ENCODE results near the gene AKAIN1.

AKAIN1 gene

DNA sequence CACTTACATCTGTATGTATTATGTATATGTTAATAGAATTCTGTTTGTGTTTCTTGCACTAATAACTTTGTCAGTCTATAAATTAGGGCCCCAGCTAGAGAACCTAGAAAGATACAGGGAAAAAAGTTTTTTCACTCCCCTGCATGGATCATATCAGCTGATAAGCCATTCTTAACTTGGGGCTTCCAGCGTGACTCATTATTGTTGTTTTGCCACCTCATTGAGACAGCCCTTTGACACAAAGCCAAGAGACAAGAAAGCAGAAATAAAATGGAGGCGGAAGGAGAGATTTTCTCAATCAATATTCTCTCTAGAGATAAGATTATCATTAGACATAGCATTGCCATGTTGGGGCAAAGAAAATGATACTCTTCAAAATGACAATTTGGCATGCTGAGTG lies 93.4 kb downstream of the AKAIN1 start:
- Histone ChIP-seq H2AFZ (ENCODE audit: low read depth, low read length) (no peak overlapping the region), H3K9me3 (ENCODE audit: insufficient read depth, low read length) (no peaks in the 10 kb centered on the region), H3K36me3 (replicated peaks; ENCODE audit: low read depth, low read length) (no peaks in the 10 kb centered on the region), H3K4me2 (ENCODE audit: low read length) (no peak overlapping the region), H3K4me1 (ENCODE audit: low read length) (no peaks in the 10 kb centered on the region), H3K27me3 (ENCODE audit: low read depth, low read length) (no peaks in the 10 kb centered on the region), H3K27ac (ENCODE audit: low read length) (no peak overlapping the region), H3K4me3 (ENCODE audit: low read length) (no peak overlapping the region), H3K9ac (ENCODE audit: low read length) (no peak overlapping the region), H4K20me1 (ENCODE audit: insufficient read depth, low read length) (no peaks in the 10 kb centered on the region), H3K79me2 (ENCODE audit: low read length) (no peaks in the 10 kb centered on the region)
- TF ChIP-seq CTCF (IDR thresholded peaks at IDR 0.05; ENCODE audit: low read depth, low read length) = no peak
- TF ChIP-seq EZH2phosphoT487 (IDR thresholded peaks at IDR 0.05; ENCODE audit: low read depth) = no peak

DNA sequence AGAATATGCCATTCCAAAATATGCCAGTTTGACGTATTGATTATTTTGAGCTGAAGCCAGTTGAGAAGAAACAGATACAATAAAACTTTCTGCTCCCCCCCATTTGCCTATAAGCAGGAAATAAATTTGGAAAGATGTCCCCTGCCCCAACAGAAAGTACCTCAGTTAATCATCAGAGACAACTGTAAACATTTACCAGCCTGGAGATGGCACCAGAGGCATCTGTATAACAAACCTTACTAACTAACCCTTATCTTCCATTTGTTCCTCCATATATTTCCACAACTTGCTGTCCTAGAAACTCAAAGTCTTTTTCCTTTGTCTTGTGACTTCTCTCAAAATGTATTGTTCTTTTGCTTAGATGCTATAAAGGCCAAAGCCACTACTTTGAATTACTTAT lies 93.8 kb downstream of the AKAIN1 start:
- H3K27ac ChIP-seq (ENCODE audit: low read length) = no peak overlapping the region

GRCh38 chr18:5097116-5097703 lies 99.8 kb downstream of the AKAIN1 start:
- no peaks in the 10 kb centered on the region for H3K36me3 ChIP-seq (replicated peaks; ENCODE audit: low read depth, low read length)

More for the DNA sequence above, 93.8 kb downstream of the AKAIN1 start:
- Histone ChIP-seq H3K4me1 (ENCODE audit: low read length) (no peaks in the 10 kb centered on the region), H2AFZ (ENCODE audit: low read depth, low read length) (no peak overlapping the region), H3K9ac (ENCODE audit: low read length) (no peak overlapping the region), H4K20me1 (ENCODE audit: insufficient read depth, low read length) (no peaks in the 10 kb centered on the region), H3K4me2 (ENCODE audit: low read length) (no peak overlapping the region), H3K4me3 (ENCODE audit: low read length) (no peak overlapping the region), H3K79me2 (ENCODE audit: low read length) (no peaks in the 10 kb centered on the region), H3K27me3 (ENCODE audit: low read depth, low read length) (no peaks in the 10 kb centered on the region), H3K36me3 (replicated peaks; ENCODE audit: low read depth, low read length) (no peaks in the 10 kb centered on the region), H3K9me3 (ENCODE audit: insufficient read depth, low read length) (no peaks in the 10 kb centered on the region)
- TF ChIP-seq CTCF (IDR thresholded peaks at IDR 0.05; ENCODE audit: low read depth, low read length) (no peak), EZH2phosphoT487 (IDR thresholded peaks at IDR 0.05; ENCODE audit: low read depth) (no peak)

DNA sequence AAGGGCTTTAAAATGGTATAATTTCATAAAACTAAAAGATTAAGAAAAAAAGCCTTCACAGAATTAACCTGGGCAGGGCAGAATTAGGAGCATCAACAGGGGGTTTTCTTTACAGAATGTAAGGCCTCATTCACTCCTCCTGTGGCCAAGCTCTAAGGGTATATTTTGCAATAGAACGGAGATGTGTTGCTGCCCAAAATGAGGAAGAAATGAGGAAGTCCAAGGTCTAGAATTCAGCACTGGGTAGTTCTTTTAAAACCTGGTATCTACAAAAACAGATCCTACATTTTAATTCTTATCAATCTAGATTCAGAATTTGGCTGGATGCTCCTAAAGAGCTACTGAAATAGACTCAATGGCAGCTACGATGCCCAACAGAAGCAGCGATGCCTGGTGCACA lies 101.8 kb downstream of the AKAIN1 start:
- H3K9ac ChIP-seq (ENCODE audit: low read length) = no peak overlapping the region
- H3K4me2 ChIP-seq (ENCODE audit: low read length) = no peak overlapping the region
- no peaks in the 10 kb centered on the region for H3K36me3 ChIP-seq (replicated peaks; ENCODE audit: low read depth, low read length)
- no peaks in the 10 kb centered on the region for H4K20me1 ChIP-seq (ENCODE audit: insufficient read depth, low read length)
- no peaks in the 10 kb centered on the region for H3K79me2 ChIP-seq (ENCODE audit: low read length)
- no peaks in the 10 kb centered on the region for H3K4me1 ChIP-seq (ENCODE audit: low read length)
- no peak overlapping the region for H2AFZ ChIP-seq (ENCODE audit: low read depth, low read length)
- no peaks in the 10 kb centered on the region for H3K27me3 ChIP-seq (ENCODE audit: low read depth, low read length)
- no peak overlapping the region for H3K27ac ChIP-seq (ENCODE audit: low read length)
- TF ChIP-seq CTCF (IDR thresholded peaks at IDR 0.05; ENCODE audit: low read depth, low read length) = no peak
- no peak overlapping the region for H3K4me3 ChIP-seq (ENCODE audit: low read length)
- H3K9me3 ChIP-seq (ENCODE audit: insufficient read depth, low read length) = no peaks in the 10 kb centered on the region

More at GRCh38 chr18:5097116-5097703, 99.8 kb downstream of the AKAIN1 start:
- Histone ChIP-seq H3K9me3 (ENCODE audit: insufficient read depth, low read length) (no peaks in the 10 kb centered on the region), H3K4me2 (ENCODE audit: low read length) (no peak overlapping the region), H3K4me1 (ENCODE audit: low read length) (no peaks in the 10 kb centered on the region), H4K20me1 (ENCODE audit: insufficient read depth, low read length) (no peaks in the 10 kb centered on the region), H3K27ac (ENCODE audit: low read length) (no peak overlapping the region), H3K4me3 (ENCODE audit: low read length) (no peak overlapping the region), H2AFZ (ENCODE audit: low read depth, low read length) (no peak overlapping the region), H3K79me2 (ENCODE audit: low read length) (no peaks in the 10 kb centered on the region), H3K9ac (ENCODE audit: low read length) (no peak overlapping the region), H3K27me3 (ENCODE audit: low read depth, low read length) (no peaks in the 10 kb centered on the region)
- no peak for TF ChIP-seq CTCF (IDR thresholded peaks at IDR 0.05; ENCODE audit: low read depth, low read length)
- no peak for TF ChIP-seq EZH2phosphoT487 (IDR thresholded peaks at IDR 0.05; ENCODE audit: low read depth)

Measured in OCI-LY3 (cell line).